SKM-1 treated with dmso at 0.1 percent for 144 hours (cell line): ENCODE data around the gene ASH1L.
"Not testable (repeated sequence)": the region's sequence is repeated elsewhere in the genome, so short reads cannot be mapped to it uniquely, and the experiment has no call there.

ENCODE experiments used
- DNase-seq: peaks from one replicate; lab custom pipeline; 2025; ENCODE audit not compliant: unreplicated experiment; lab: John Stamatoyannopoulos, UW

ASH1L gene

GRCh38 chr1:155499263-155499662 is 63.3 kb downstream of the ASH1L start:
- no peak for DNase-seq

- DNase-seq = not testable (repeated sequence)
Observed at GRCh38 chr1:155493595-155493994, 69.0 kb downstream of the ASH1L start.

- not testable (repeated sequence) for DNase-seq
Observed at GRCh38 chr1:155488419-155488818, 74.2 kb downstream of the ASH1L start.

GRCh38 chr1:155487541-155487940 is 75.1 kb downstream of the ASH1L start:
- DNase-seq = no peak

GRCh38 chr1:155486952-155487351 is 75.7 kb downstream of the ASH1L start:
- not testable (repeated sequence) for DNase-seq

- peak; percentile 24 for DNase-seq
Observed at GRCh38 chr1:155485945-155486344, 76.7 kb downstream of the ASH1L start.

GRCh38 chr1:155485222-155485621 is 77.4 kb downstream of the ASH1L start:
- DNase-seq = no peak

- DNase-seq = no peak
Observed at GRCh38 chr1:155481741-155482241, 80.8 kb downstream of the ASH1L start.

GRCh38 chr1:155479205-155479604 is 83.4 kb downstream of the ASH1L start:
- DNase-seq = peak; percentile 27

GRCh38 chr1:155478270-155478852 is 84.2 kb downstream of the ASH1L start:
- DNase-seq = no peak

- no peak for DNase-seq
Observed at GRCh38 chr1:155474146-155474545, 88.5 kb downstream of the ASH1L start.

- no peak for DNase-seq
Observed at GRCh38 chr1:155473151-155473821, 89.3 kb downstream of the ASH1L start.

- DNase-seq = no peak
Observed at GRCh38 chr1:155472491-155473083, 90.0 kb downstream of the ASH1L start.

GRCh38 chr1:155471891-155472290 is 90.7 kb downstream of the ASH1L start:
- DNase-seq = no peak

- DNase-seq = no peak
Observed at GRCh38 chr1:155471026-155471425, 91.6 kb downstream of the ASH1L start.

- no peak for DNase-seq
Observed at GRCh38 chr1:155466996-155467395, 95.6 kb downstream of the ASH1L start.

- DNase-seq = no peak
Observed at GRCh38 chr1:155466617-155466972, 96.0 kb downstream of the ASH1L start.

GRCh38 chr1:155463865-155464650 is 98.5 kb downstream of the ASH1L start:
- DNase-seq = no peak

GRCh38 chr1:155458111-155458510 is 104.5 kb downstream of the ASH1L start:
- no peak for DNase-seq

GRCh38 chr1:155457266-155457665 is 105.3 kb downstream of the ASH1L start:
- no peak for DNase-seq

GRCh38 chr1:155455588-155456195 is 106.9 kb downstream of the ASH1L start:
- DNase-seq = no peak
